Fibroblast of lung (primary cell): ENCODE measurements around the gene CALML4. TPM values are rescaled to one million over a fixed set of nuclear protein-coding genes. Genes with fewer than 3 reads are reported as not detected.

Experiments
- DNase-seq, 2 donors: peaks; one replicate each; pipeline versions ENCODE4 v3.0.0 to v3.0.0-alpha.2; 2010; ENCODE audit warnings: low read depth in 2 of 2
- H2AFZ ChIP-seq: 2 replicates; pipeline ENCODE4 v1.5.1; 2012; ENCODE audit warnings: low read length, control low read depth, inconsistent platforms
- H3K27ac ChIP-seq: 2 replicates; pipeline ENCODE4 v1.5.1; 2011; ENCODE audit warnings: low read length, control low read depth; ENCODE audit not compliant: insufficient read depth
- H3K27me3 ChIP-seq: 2 replicates; pipeline ENCODE4 v1.5.1; 2011; ENCODE audit warnings: mild to moderate bottlenecking, low read length; ENCODE audit not compliant: control insufficient read depth, insufficient read depth
- H3K36me3 ChIP-seq: 2 replicates; pipeline ENCODE4 v1.5.1; 2011; ENCODE audit warnings: low read length; ENCODE audit not compliant: control insufficient read depth, insufficient read depth
- H3K4me1 ChIP-seq: 2 replicates; pipeline ENCODE4 v1.5.1; 2011; ENCODE audit warnings: low read length; ENCODE audit not compliant: control insufficient read depth, insufficient read depth; ENCODE audit errors: extremely low read depth
- H3K4me2 ChIP-seq: 2 replicates; pipeline ENCODE4 v1.5.1; 2011; ENCODE audit warnings: low read length, control low read depth; ENCODE audit not compliant: insufficient read depth; ENCODE audit errors: extremely low read depth
- H3K4me3 ChIP-seq, 4 experiments: fragments of 200-600 bp in 1 of 4; sonication (generic) in 1 of 4; replicated peaks in 1 of 4; 2 replicates each; pipeline ENCODE4 v1.5.1; 2011 to 2016; ENCODE audit warnings: low read length in 4 of 4, low read depth in 3 of 4, mild to moderate bottlenecking in 3 of 4, control low read depth in 2 of 4, inconsistent platforms in 1 of 4, mixed read lengths in 1 of 4; ENCODE audit not compliant: insufficient read depth in 1 of 4; ENCODE audit errors: control extremely low read depth in 1 of 4
- H3K79me2 ChIP-seq: 2 replicates; pipeline ENCODE4 v1.5.1; 2012; ENCODE audit warnings: mild to moderate bottlenecking, low read length, inconsistent platforms; ENCODE audit not compliant: control insufficient read depth, insufficient read depth
- H3K9ac ChIP-seq: 2 replicates; pipeline ENCODE4 v1.5.1; 2011; ENCODE audit warnings: mild to moderate bottlenecking, low read length, control low read depth; ENCODE audit not compliant: insufficient read depth
- H3K9me3 ChIP-seq: 2 replicates; pipeline ENCODE4 v1.5.1; 2012; ENCODE audit warnings: low read depth, low read length; ENCODE audit not compliant: control insufficient read depth, insufficient read depth
- H4K20me1 ChIP-seq: 2 replicates; pipeline ENCODE4 v1.5.1; 2011; ENCODE audit warnings: low read length; ENCODE audit not compliant: control insufficient read depth, insufficient read depth; ENCODE audit errors: extremely low read depth
- EZH2 ChIP-seq: IDR thresholded peaks from 2 replicates; pipeline ENCODE4 v1.5.1; 2012; ENCODE audit warnings: low read length, control low read depth, mild to moderate bottlenecking; ENCODE audit errors: missing control alignments
- polyA plus RNA-seq, 2 donors: library from polyadenylated mRNA; depleted of rRNA in 1 of 2; stranded (reverse) in 1 of 2; unstranded in 1 of 2; fragments of >200 nt; gene quantifications; 2 replicates each; pipeline ENCODE4 v1.2.1, GENCODE V29; 2011 to 2012; ENCODE audit warnings: missing spikeins in 1 of 2
- total RNA-seq: library from RNA; depleted of rRNA; stranded (reverse); fragments of >200 nt; gene quantifications from 2 replicates; pipeline ENCODE4 v1.2.1, GENCODE V29; 2014
- TF ChIP-seq, protein P1 (sequence below), 2 donors: IDR thresholded peaks in 1 of 2; conservative IDR thresholded peaks in 1 of 2; 1 replicate in 1 of 2; 2 replicates in 1 of 2; pipeline ENCODE4 v1.5.1; 2011 to 2012; ENCODE audit warnings: low read length in 2 of 2, control low read depth in 1 of 2, inconsistent platforms in 1 of 2, low read depth in 1 of 2, mild to moderate bottlenecking in 1 of 2

Gene CALML4
- total and polyA plus RNA-seq, 2 donors (not counting 1 experiment from before 2014, with no cell fraction given) = 1.8 to 2.0 TPM

DNA sequence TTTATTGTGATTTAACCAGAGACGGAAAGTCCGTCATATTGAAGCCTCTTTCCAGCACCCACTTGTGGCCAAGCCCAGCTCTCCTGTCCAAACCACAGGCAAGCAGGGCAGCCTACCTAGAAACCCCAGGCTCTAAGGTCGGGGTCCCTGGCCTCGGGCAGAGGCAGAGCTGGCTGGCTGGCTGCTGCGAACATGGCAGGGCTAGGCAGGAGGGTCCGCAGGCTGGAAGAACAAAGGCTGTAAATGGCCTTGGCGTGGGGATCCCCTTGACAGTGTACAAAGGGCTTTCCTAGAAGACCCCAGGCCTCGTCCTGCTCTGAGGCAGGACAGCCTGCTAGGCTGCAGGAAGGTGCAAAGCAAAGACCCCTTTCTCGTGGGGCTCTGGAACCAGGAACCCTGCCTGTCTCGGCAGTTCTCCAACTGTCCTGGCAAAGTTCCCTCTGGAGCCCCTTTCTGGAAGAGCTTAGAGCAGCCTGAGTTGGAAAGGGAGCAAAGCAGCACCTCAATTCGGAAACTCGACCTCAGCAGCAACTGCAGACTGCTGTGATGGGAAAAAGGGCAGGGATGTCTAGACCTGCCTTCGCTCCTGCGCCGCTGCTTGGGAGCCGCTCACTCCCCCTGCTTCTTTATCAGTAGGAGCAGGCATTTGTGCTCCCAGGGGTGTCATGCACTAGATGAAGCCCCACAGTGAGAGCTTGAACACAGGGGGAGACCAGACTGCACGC lies 8.5 kb downstream of the CALML4 start:
- H3K4me2 ChIP-seq = no peak overlapping the region
- peaks cover 8% of the 10 kb centered on the region for H3K36me3 ChIP-seq
- H2AFZ ChIP-seq = no peak overlapping the region
- H3K27me3 ChIP-seq = no peaks in the 10 kb centered on the region
- no peaks in the 10 kb centered on the region for H3K79me2 ChIP-seq
- H3K4me3 ChIP-seq = no peak overlapping the region
- no peak overlapping the region for H3K27ac ChIP-seq
- no peak for DNase-seq
- H4K20me1 ChIP-seq = no peaks in the 10 kb centered on the region
- no peaks in the 10 kb centered on the region for H3K9me3 ChIP-seq
- TF ChIP-seq, protein P1, sequence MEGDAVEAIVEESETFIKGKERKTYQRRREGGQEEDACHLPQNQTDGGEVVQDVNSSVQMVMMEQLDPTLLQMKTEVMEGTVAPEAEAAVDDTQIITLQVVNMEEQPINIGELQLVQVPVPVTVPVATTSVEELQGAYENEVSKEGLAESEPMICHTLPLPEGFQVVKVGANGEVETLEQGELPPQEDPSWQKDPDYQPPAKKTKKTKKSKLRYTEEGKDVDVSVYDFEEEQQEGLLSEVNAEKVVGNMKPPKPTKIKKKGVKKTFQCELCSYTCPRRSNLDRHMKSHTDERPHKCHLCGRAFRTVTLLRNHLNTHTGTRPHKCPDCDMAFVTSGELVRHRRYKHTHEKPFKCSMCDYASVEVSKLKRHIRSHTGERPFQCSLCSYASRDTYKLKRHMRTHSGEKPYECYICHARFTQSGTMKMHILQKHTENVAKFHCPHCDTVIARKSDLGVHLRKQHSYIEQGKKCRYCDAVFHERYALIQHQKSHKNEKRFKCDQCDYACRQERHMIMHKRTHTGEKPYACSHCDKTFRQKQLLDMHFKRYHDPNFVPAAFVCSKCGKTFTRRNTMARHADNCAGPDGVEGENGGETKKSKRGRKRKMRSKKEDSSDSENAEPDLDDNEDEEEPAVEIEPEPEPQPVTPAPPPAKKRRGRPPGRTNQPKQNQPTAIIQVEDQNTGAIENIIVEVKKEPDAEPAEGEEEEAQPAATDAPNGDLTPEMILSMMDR (conservative IDR thresholded peaks at IDR 0.05 in 1 of 2, IDR thresholded peaks at IDR 0.05 in 1 of 2; ENCODE audit: low read depth in 1 of 2, low read length in 2 of 2) = no peak
- TF ChIP-seq EZH2 = no peak
- no peaks in the 10 kb centered on the region for H3K4me1 ChIP-seq
- no peak overlapping the region for H3K9ac ChIP-seq

DNA sequence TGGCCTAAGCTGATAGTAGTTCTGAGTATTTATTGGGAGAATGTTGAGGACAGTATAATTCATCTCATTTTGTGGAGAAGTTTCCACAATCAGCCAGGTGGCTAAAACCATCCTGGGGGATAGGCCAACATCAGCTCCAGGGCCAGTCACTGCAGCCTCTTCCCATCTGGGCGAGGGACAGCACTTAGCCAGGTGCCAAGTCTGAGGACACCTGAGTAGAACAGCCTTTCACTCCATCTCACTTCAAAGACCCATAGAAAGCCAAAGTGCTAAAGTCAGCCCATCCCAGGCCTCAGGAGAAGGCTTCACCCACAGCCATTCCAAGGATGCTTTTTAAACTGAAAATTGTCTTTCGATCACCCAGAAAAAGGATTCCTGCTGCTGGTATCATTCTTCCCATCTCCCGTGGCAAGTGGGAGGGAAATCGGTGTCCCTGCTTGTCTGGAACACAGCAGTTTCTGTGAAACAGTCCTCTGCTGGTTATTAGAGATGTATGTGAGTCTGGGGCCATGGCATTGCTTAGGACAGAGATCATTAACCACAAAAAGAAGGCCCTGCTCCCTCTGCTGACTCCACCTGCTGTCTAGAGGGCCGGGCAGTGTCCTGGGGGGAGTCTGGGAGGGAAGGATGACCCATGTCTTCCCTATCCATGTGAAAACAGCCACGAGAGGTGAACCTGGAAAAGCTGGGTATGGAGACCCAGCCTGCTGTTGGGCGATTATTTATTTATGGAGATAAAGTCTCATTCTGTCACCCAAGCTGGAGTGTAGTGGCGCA lies 9.6 kb downstream of the CALML4 start:
- Histone ChIP-seq H3K4me1 (no peaks in the 10 kb centered on the region), H3K4me2 (no peak overlapping the region), H3K36me3 (peaks cover 8% of the 10 kb centered on the region), H3K27ac (no peak overlapping the region), H3K9me3 (no peaks in the 10 kb centered on the region), H3K27me3 (no peaks in the 10 kb centered on the region), H3K4me3 (no peak overlapping the region), H3K79me2 (no peaks in the 10 kb centered on the region), H3K9ac (no peak overlapping the region), H2AFZ (no peak overlapping the region), H4K20me1 (no peaks in the 10 kb centered on the region)
- no peak for DNase-seq
- TF ChIP-seq, protein P1 (conservative IDR thresholded peaks at IDR 0.05 in 1 of 2, IDR thresholded peaks at IDR 0.05 in 1 of 2; ENCODE audit: low read depth in 1 of 2, low read length in 2 of 2) = no peak
- no peak for TF ChIP-seq EZH2

DNA sequence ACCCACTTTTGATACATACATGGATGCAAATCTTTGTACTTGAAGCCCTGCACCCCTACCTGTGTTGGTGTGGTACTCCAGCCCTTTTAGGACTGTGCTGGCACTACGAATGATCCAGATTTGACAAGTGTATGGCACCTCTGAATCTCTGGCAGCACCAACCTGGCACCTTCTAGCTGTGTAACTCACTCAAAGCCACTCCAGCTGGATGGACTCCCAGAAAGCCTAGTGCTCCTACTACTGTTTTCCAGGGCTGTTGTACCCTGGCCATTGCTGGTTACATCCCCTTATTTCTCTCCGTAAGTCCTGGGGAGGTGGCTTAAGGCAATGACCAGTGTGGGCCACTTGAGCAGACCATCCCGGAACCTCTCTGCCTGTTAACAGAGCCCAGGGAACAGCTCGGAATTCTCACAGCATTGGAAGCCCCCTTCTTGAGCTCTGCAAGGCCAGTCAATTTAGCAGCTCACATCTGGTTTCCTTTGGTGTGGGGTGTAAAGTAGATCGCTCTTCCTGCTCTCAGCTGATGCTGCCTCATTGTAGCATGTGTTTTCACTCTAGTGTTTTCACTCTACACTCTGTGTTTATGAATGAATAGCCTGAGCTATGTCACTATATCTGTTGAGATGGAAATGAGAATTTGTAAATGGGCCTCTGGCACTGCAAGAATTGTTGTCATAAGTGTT lies 12.2 kb downstream of the CALML4 start:
- no peak overlapping the region for H3K4me2 ChIP-seq
- H3K4me3 ChIP-seq = no peak overlapping the region
- peaks cover 9% of the 10 kb centered on the region for H3K36me3 ChIP-seq
- H3K27me3 ChIP-seq = no peaks in the 10 kb centered on the region
- no peak overlapping the region for H3K27ac ChIP-seq
- TF ChIP-seq, protein P1 (conservative IDR thresholded peaks at IDR 0.05 in 1 of 2, IDR thresholded peaks at IDR 0.05 in 1 of 2; ENCODE audit: low read depth in 1 of 2, low read length in 2 of 2) = no peak
- TF ChIP-seq EZH2 = no peak
- no peaks in the 10 kb centered on the region for H3K79me2 ChIP-seq
- no peaks in the 10 kb centered on the region for H4K20me1 ChIP-seq
- H3K9ac ChIP-seq = no peak overlapping the region
- H2AFZ ChIP-seq = no peak overlapping the region
- H3K4me1 ChIP-seq = peaks cover 1% of the 10 kb centered on the region
- no peak for DNase-seq
- H3K9me3 ChIP-seq = no peaks in the 10 kb centered on the region
